ENCODE data around the gene CBX1.

DNA sequence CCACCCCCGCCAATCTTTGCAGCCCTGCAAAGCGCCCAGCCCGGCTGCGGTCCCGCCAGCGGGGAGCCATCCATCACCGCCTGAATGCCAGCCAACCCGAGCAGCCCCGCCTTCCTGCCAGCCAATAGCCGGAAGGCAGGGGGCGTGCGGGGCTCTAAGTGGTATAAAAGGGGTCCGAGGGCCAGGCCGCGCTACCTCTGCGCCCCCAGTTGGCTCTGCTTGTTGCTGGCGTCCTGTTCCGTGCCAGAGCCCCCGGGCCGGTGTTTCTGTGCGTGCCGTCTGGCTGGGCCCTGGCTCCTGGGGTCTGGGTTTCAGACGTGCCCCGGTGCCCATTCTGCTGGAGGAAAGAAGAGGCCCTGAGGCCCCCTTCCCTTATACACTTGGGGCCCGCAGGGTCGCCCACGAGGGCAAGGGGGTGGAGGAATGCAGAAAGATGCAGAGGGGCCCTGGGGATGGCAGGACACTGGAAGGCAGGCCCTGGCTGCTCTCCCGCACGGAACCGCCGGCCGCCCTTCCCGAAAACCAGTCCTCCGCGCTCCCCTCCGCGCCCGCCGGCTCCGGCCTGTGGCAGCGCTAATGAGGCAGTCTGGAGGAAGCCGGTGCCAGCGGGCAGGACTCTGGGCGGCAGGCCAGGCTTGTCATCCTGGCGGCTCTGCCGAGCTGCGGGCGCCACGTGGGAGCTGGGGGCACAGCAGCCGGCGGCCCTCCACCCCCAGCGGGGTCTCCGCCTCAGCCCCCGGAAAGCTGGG, 77.7 kb downstream of the CBX1 start:
- TF ChIP-seq, protein P1, sequence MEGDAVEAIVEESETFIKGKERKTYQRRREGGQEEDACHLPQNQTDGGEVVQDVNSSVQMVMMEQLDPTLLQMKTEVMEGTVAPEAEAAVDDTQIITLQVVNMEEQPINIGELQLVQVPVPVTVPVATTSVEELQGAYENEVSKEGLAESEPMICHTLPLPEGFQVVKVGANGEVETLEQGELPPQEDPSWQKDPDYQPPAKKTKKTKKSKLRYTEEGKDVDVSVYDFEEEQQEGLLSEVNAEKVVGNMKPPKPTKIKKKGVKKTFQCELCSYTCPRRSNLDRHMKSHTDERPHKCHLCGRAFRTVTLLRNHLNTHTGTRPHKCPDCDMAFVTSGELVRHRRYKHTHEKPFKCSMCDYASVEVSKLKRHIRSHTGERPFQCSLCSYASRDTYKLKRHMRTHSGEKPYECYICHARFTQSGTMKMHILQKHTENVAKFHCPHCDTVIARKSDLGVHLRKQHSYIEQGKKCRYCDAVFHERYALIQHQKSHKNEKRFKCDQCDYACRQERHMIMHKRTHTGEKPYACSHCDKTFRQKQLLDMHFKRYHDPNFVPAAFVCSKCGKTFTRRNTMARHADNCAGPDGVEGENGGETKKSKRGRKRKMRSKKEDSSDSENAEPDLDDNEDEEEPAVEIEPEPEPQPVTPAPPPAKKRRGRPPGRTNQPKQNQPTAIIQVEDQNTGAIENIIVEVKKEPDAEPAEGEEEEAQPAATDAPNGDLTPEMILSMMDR (IDR thresholded peaks at IDR 0.05; ENCODE audit: low read length), result peak; percentile 9; the same call in 1 of the 2 replicates
- TF ChIP-seq EZH2 (optimal IDR thresholded peaks at IDR 0.05; ENCODE audit: low read depth, low read length), result no peak
